22Rv1 (cell line): Measurements from ENCODE around the gene PES1.
"Not testable (repeated sequence)": the region's sequence is repeated elsewhere in the genome, so short reads cannot be mapped to it uniquely, and the experiment has no call there.

Source experiments
- H3K27ac ChIP-seq: fragments of 450-650 bp; 2 replicates; pipeline ENCODE4 v1.5.1; 2017
- CTCF ChIP-seq: fragments of 450-650 bp; IDR thresholded peaks from 2 replicates; pipeline ENCODE4 v1.5.1; 2017; ENCODE audit warnings: mild to moderate bottlenecking
- ZFX ChIP-seq: fragments of 450-650 bp; IDR thresholded peaks from 2 replicates; pipeline ENCODE4 v1.6.1; 2017; ENCODE audit warnings: antibody characterized with exemption, borderline replicate concordance

The PES1 gene

GRCh38 chr22:30634471-30635233 lies 42.9 kb upstream of the PES1 start:
- peak; percentile 95 for TF ChIP-seq CTCF
- no peak for TF ChIP-seq ZFX
- peak overlapping the region; percentile 56; the same call in 1 of the 2 replicates for H3K27ac ChIP-seq

GRCh38 chr22:30631469-30631868 lies 39.8 kb upstream of the PES1 start:
- H3K27ac ChIP-seq, result not testable (repeated sequence)

GRCh38 chr22:30628491-30628890 lies 36.8 kb upstream of the PES1 start:
- TF ChIP-seq CTCF, result no peak
- TF ChIP-seq ZFX, result no peak
- no peak overlapping the region for H3K27ac ChIP-seq

GRCh38 chr22:30627471-30627870 lies 35.8 kb upstream of the PES1 start:
- TF ChIP-seq ZFX (no peak), CTCF (no peak)
- no peak overlapping the region for H3K27ac ChIP-seq

- TF ChIP-seq ZFX (no peak), CTCF (no peak)
- no peak overlapping the region for H3K27ac ChIP-seq
Measured at GRCh38 chr22:30626413-30626812, 34.7 kb upstream of the PES1 start.

- H3K27ac ChIP-seq, result not testable (repeated sequence)
Measured at GRCh38 chr22:30619909-30620308, 28.2 kb upstream of the PES1 start.

- TF ChIP-seq CTCF (no peak), ZFX (no peak)
- H3K27ac ChIP-seq, result no peak overlapping the region
Measured at GRCh38 chr22:30617819-30618218, 26.1 kb upstream of the PES1 start.

- no peak overlapping the region for H3K27ac ChIP-seq
- TF ChIP-seq ZFX (no peak), CTCF (no peak)
Measured at GRCh38 chr22:30615543-30615954, 23.8 kb upstream of the PES1 start.
